Measurements from ENCODE around the gene SHH.

SHH gene

GRCh38 chr7:155764438-155764793 is 47.8 kb downstream of the SHH start:
- no peak for DNase-seq (ENCODE audit: low read depth in 2 of 2)

- DNase-seq (ENCODE audit: low read depth in 2 of 2): peak; percentile 9 to 11
These were observed 48.4 kb downstream of the SHH start for GRCh38 chr7:155763691-155764437.

- DNase-seq (ENCODE audit: low read depth in 2 of 2): no peak
These were observed 49.1 kb downstream of the SHH start for GRCh38 chr7:155763122-155763521.

- no peak for DNase-seq (ENCODE audit: low read depth in 2 of 2)
These were observed 49.6 kb downstream of the SHH start for GRCh38 chr7:155762655-155763054.

GRCh38 chr7:155762036-155762435 is 50.2 kb downstream of the SHH start:
- DNase-seq (ENCODE audit: low read depth in 2 of 2): no peak

GRCh38 chr7:155761162-155761561 is 51.1 kb downstream of the SHH start:
- DNase-seq (ENCODE audit: low read depth in 2 of 2): no peak

- no peak for DNase-seq (ENCODE audit: low read depth in 2 of 2)
These were observed 52.4 kb downstream of the SHH start for GRCh38 chr7:155759740-155760430.

GRCh38 chr7:155758348-155758747 is 53.9 kb downstream of the SHH start:
- DNase-seq (ENCODE audit: low read depth in 2 of 2): no peak

- DNase-seq (ENCODE audit: low read depth in 2 of 2): no peak
These were observed 55.9 kb downstream of the SHH start for GRCh38 chr7:155756322-155756721.

- DNase-seq (ENCODE audit: low read depth in 2 of 2): no peak
These were observed 57.2 kb downstream of the SHH start for GRCh38 chr7:155755026-155755425.

- DNase-seq (ENCODE audit: low read depth in 2 of 2): no peak
These were observed 58.1 kb downstream of the SHH start for GRCh38 chr7:155754165-155754564.

GRCh38 chr7:155753446-155753965 is 58.8 kb downstream of the SHH start:
- no peak for DNase-seq (ENCODE audit: low read depth in 2 of 2)

GRCh38 chr7:155752756-155753445 is 59.4 kb downstream of the SHH start:
- DNase-seq (ENCODE audit: low read depth in 2 of 2): no peak

GRCh38 chr7:155751409-155751808 is 60.9 kb downstream of the SHH start:
- DNase-seq (ENCODE audit: low read depth in 2 of 2): no peak

GRCh38 chr7:155750255-155751125 is 61.8 kb downstream of the SHH start:
- DNase-seq (ENCODE audit: low read depth in 2 of 2): no peak
